HG03442 (cell line): Measurements from ENCODE around the gene ZCCHC2.

Experiments used
- ATAC-seq: cut with Tn5 transposase; IDR thresholded peaks from one replicate; pipeline ENCODE4 v1.9.1; 2021; ENCODE audit warnings: mild to moderate bottlenecking, moderate library complexity; ENCODE audit not compliant: unreplicated experiment

Gene ZCCHC2

GRCh38 chr18:62509779-62510178 is 13.0 kb upstream of the ZCCHC2 start:
- ATAC-seq: no peak

GRCh38 chr18:62510789-62511188 is 12.0 kb upstream of the ZCCHC2 start:
- no peak for ATAC-seq

DNA sequence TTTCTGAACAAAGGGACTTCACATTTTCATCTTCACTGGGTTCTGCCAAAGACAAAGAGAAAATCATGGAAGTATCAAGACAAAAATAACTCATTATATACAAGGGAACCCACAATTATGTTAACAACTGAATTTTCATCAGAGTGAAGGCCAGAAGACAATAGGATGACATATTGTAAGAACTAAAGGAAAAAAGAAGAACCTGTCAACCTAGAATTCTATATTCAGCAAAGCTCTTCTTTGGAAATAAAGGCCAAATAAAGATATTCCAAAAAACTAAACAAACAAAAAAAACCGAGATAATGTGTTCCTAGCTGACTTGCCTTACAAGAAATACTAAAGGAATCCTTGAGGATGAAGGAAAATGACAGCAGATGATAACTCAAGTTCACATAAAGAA is 10.3 kb upstream of the ZCCHC2 start:
- ATAC-seq: no peak

GRCh38 chr18:62512996-62513395 is 9.8 kb upstream of the ZCCHC2 start:
- ATAC-seq: no peak

- ATAC-seq: no peak
These were observed 8.3 kb upstream of the ZCCHC2 start for GRCh38 chr18:62514570-62514969.

DNA sequence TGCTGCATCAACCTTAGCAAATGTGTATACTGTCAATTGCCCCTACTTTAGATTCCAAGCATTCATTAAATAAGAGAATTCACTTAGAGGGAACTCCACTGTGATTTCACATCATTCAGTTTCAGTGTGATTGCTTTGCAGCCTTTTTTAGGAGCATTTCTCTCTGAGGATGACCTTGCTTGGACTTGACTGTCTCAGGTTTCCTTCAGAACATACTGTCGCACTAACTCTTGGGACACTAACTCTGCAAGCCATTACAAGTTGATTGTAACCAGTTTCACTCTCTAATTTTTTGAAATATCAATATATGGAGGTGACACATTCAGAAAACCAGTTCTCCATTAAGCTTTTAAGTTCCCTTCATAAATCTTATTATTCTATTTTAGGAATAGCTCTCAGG is 6.6 kb upstream of the ZCCHC2 start:
- ATAC-seq: no peak

GRCh38 chr18:62518460-62519375 is 4.1 kb upstream of the ZCCHC2 start:
- ATAC-seq: no peak

DNA sequence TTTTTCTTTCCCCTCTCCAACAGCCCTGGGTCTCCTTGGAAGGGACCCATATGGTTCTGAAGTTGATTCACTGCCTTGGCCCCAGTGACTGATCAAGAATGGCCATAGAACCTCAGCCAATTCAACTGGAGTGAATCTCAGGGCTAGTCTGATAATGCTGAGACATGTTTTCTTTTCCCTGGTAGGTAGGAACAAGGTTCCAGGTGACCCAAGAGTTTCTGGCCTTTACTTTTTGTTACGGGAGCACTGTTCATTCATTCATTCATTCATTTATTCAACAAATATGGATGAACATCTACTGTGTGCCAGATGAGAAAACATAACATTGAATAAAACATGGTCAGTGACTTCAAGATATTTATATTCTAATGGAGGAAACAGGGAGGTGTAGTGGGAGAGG is 3.1 kb upstream of the ZCCHC2 start:
- ATAC-seq: no peak

GRCh38 chr18:62521082-62521481 is 1.7 kb upstream of the ZCCHC2 start:
- ATAC-seq: no peak

GRCh38 chr18:62521593-62521992 is 1.2 kb upstream of the ZCCHC2 start:
- no peak for ATAC-seq

GRCh38 chr18:62522178-62522503 is 684 bp upstream of the ZCCHC2 start:
- ATAC-seq: peak; percentile 1

GRCh38 chr18:62523255-62523588 is 397 bp downstream of the ZCCHC2 start:
- no peak for ATAC-seq

DNA sequence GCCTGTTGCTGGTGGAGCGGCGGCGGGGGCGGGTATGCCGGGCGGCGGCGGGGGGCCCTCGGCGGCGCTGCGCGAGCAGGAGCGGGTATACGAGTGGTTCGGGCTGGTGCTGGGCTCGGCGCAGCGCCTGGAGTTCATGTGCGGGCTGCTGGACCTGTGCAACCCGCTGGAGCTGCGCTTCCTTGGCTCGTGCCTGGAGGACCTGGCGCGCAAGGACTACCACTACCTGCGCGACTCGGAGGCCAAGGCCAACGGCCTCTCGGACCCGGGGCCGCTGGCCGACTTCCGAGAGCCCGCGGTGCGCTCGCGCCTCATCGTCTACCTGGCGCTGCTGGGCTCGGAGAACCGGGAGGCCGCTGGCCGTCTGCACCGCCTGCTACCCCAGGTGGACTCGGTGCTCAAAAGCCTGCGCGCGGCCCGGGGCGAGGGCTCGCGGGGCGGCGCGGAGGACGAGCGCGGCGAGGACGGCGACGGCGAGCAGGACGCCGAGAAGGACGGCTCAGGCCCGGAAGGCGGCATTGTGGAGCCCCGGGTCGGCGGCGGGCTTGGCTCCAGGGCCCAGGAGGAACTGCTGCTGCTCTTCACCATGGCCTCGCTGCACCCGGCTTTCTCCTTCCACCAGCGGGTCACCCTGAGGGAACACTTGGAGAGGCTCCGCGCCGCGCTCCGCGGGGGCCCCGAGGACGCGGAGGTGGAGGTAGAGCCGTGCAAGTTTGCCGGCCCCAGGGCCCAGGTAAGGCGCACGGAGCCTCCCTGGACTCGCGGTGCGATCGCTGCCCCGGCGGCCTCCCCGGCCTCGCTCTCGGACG is 1.0 kb downstream of the ZCCHC2 start:
- ATAC-seq: no peak

DNA sequence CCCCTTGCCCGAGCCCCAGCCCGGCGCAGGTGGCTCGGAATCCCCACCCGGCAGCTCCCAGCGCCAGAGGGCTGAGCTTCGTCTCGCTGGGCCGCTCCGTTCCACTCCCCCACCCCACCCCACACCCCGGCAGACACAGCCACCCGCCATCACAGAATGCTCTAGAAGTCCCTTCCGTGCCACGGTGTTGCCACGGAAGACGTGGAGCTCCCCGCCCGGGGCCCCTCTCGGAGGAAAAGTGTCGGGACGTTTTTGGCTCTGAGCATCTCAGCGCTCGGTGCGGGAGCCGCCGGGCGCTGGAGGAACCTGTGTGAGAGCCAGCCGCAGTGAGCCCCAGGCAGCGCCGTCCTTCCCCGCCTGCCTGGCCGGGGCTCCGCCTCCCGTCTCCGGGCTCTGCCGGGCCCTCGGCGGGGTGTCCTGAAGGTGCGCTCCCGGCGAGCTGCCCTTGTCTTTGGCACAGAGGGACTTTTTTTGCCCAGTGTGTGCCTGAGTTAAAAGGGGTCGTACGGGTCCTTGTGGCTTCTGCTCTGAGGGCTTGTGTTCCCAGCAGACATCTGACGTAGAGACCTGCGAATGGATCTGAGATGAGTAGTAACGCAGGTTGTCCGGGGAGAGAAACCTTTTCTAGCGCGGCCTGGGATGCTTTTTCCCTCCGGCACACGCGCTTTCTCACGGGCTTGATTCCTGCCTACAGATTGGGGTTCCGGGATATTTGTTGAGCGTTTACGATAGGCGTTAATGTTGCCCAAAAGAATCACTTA is 1.8 kb downstream of the ZCCHC2 start:
- no peak for ATAC-seq

- no peak for ATAC-seq
These were observed 2.8 kb downstream of the ZCCHC2 start for GRCh38 chr18:62525608-62526007.

- ATAC-seq: peak; percentile 11
These were observed 3.5 kb downstream of the ZCCHC2 start for GRCh38 chr18:62526098-62527025.

- ATAC-seq: no peak
These were observed 6.8 kb downstream of the ZCCHC2 start for GRCh38 chr18:62529597-62529996.

- no peak for ATAC-seq
These were observed 8.3 kb downstream of the ZCCHC2 start for GRCh38 chr18:62531078-62531477.

DNA sequence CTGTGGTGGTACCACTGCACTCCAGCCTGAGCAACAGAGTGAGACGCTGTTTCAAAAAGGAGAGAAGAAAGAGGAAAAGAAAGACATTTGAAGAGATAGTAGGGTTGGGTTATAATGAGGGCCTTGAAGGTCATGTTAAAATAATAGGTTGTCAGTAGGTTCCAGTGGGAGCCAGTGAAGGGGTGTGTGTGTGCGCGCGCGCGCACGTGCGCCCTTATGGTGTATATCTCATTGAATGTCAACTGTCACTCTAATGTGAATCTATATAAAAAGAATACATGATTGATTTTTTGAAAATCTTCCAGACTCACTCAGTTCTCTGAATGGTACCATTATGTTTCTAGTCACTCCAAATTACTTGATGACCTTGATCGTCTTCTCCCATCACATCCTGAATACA is 9.1 kb downstream of the ZCCHC2 start:
- ATAC-seq: no peak

GRCh38 chr18:62536005-62536404 is 13.2 kb downstream of the ZCCHC2 start:
- no peak for ATAC-seq
